Dendritic cell treated with granulocyte-macrophage colony-stimulating factor and Interleukin-4, amounts not matched to agents 40 ng/mL and 50 ng/mL, for 4 days (primary cell): ENCODE results near the gene GJB1.

Source experiments
- H3K27ac Mint-ChIP-seq: one replicate; pipeline ENCODE4 v1.8.0; 2022; ENCODE audit warnings: mild to moderate bottlenecking, mixed read lengths
- H3K27me3 Mint-ChIP-seq: one replicate; pipeline ENCODE4 v1.8.0; 2022; ENCODE audit warnings: mild to moderate bottlenecking, mixed read lengths
- H3K36me3 Mint-ChIP-seq: one replicate; pipeline ENCODE4 v1.8.0; 2022; ENCODE audit warnings: low read depth, mixed read lengths
- H3K4me1 Mint-ChIP-seq: one replicate; pipeline ENCODE4 v1.8.0; 2022; ENCODE audit warnings: low read depth, mixed read lengths
- H3K4me3 Mint-ChIP-seq: one replicate; pipeline ENCODE4 v1.8.0; 2022; ENCODE audit warnings: mild to moderate bottlenecking, moderate library complexity, mixed read lengths
- H3K9me3 Mint-ChIP-seq: one replicate; pipeline ENCODE4 v1.8.0; 2022; ENCODE audit warnings: mixed read lengths
- intact Hi-C: fragments of 100-400 bp; cut with micrococcal nuclease; formaldehyde crosslinking; loops from one replicate; pipeline ENCODE4 v1.15.0; 2022

GJB1 gene

GRCh38 chrX:71191248-71191647, 31.8 kb upstream of the GJB1 start:
- H3K36me3 Mint-ChIP-seq, result peaks cover 18% of the 10 kb centered on the region
- H3K4me3 Mint-ChIP-seq, result no peak overlapping the region
- no peaks in the 10 kb centered on the region for H3K27me3 Mint-ChIP-seq
- H3K9me3 Mint-ChIP-seq, result no peaks in the 10 kb centered on the region
- peak overlapping the region; percentile 20 for H3K27ac Mint-ChIP-seq
- intact Hi-C loops, result no loop called here
- H3K4me1 Mint-ChIP-seq, result peaks cover 28% of the 10 kb centered on the region

GRCh38 chrX:71195964-71196649, 26.9 kb upstream of the GJB1 start:
- intact Hi-C loops, result no loop called here
- no peaks in the 10 kb centered on the region for H3K27me3 Mint-ChIP-seq
- peaks cover 42% of the 10 kb centered on the region for H3K4me1 Mint-ChIP-seq
- peak overlapping the region; percentile 81 for H3K27ac Mint-ChIP-seq
- no peaks in the 10 kb centered on the region for H3K9me3 Mint-ChIP-seq
- H3K4me3 Mint-ChIP-seq, result peak overlapping the region; percentile 70
- peaks cover 2% of the 10 kb centered on the region for H3K36me3 Mint-ChIP-seq

- peak overlapping the region; percentile 93 for H3K27ac Mint-ChIP-seq
- H3K27me3 Mint-ChIP-seq, result no peaks in the 10 kb centered on the region
- peaks cover 29% of the 10 kb centered on the region for H3K4me1 Mint-ChIP-seq
- no peaks in the 10 kb centered on the region for H3K9me3 Mint-ChIP-seq
- intact Hi-C loops, result no loop called here
- H3K4me3 Mint-ChIP-seq, result peak overlapping the region; percentile 78
- H3K36me3 Mint-ChIP-seq, result no peaks in the 10 kb centered on the region
Observed at GRCh38 chrX:71198066-71198465, 25.0 kb upstream of the GJB1 start.

GRCh38 chrX:71199252-71200008, 23.6 kb upstream of the GJB1 start:
- H3K4me3 Mint-ChIP-seq, result no peak overlapping the region
- H3K36me3 Mint-ChIP-seq, result no peaks in the 10 kb centered on the region
- H3K27ac Mint-ChIP-seq, result no peak overlapping the region

GRCh38 chrX:71210816-71211215, 12.2 kb upstream of the GJB1 start:
- Mint-ChIP-seq H3K4me1 (peaks cover 6% of the 10 kb centered on the region), H3K4me3 (no peak overlapping the region), H3K27me3 (peaks cover 11% of the 10 kb centered on the region), H3K9me3 (no peaks in the 10 kb centered on the region), H3K36me3 (no peaks in the 10 kb centered on the region), H3K27ac (no peak overlapping the region)
- intact Hi-C loops, result no loop called here

More at GRCh38 chrX:71199252-71200008, 23.6 kb upstream of the GJB1 start:
- H3K27me3 Mint-ChIP-seq, result no peaks in the 10 kb centered on the region
- H3K4me1 Mint-ChIP-seq, result peaks cover 29% of the 10 kb centered on the region
- no peaks in the 10 kb centered on the region for H3K9me3 Mint-ChIP-seq
- intact Hi-C loops, result no loop called here

- H3K4me3 Mint-ChIP-seq, result no peak overlapping the region
- intact Hi-C loops, result no loop called here
- H3K4me1 Mint-ChIP-seq, result peaks cover 6% of the 10 kb centered on the region
- no peaks in the 10 kb centered on the region for H3K9me3 Mint-ChIP-seq
- peaks cover 16% of the 10 kb centered on the region for H3K27me3 Mint-ChIP-seq
- H3K36me3 Mint-ChIP-seq, result no peaks in the 10 kb centered on the region
- no peak overlapping the region for H3K27ac Mint-ChIP-seq
Observed at GRCh38 chrX:71212536-71212935, 10.5 kb upstream of the GJB1 start.

GRCh38 chrX:71214152-71214551, 8.9 kb upstream of the GJB1 start:
- H3K36me3 Mint-ChIP-seq, result no peaks in the 10 kb centered on the region
- H3K27me3 Mint-ChIP-seq, result peaks cover 14% of the 10 kb centered on the region
- H3K27ac Mint-ChIP-seq, result no peak overlapping the region
- no peak overlapping the region for H3K4me3 Mint-ChIP-seq
- peaks cover 6% of the 10 kb centered on the region for H3K4me1 Mint-ChIP-seq
- intact Hi-C loops, result no loop called here
- H3K9me3 Mint-ChIP-seq, result no peaks in the 10 kb centered on the region

GRCh38 chrX:71214604-71215337, 8.3 kb upstream of the GJB1 start:
- Mint-ChIP-seq H3K27ac (no peak overlapping the region), H3K4me1 (peaks cover 6% of the 10 kb centered on the region), H3K9me3 (no peaks in the 10 kb centered on the region), H3K4me3 (no peak overlapping the region), H3K27me3 (peaks cover 11% of the 10 kb centered on the region), H3K36me3 (no peaks in the 10 kb centered on the region)
- intact Hi-C loops, result no loop called here

- Mint-ChIP-seq H3K27me3 (peaks cover 11% of the 10 kb centered on the region), H3K27ac (no peak overlapping the region), H3K9me3 (no peaks in the 10 kb centered on the region), H3K4me1 (peaks cover 6% of the 10 kb centered on the region), H3K36me3 (no peaks in the 10 kb centered on the region), H3K4me3 (no peak overlapping the region)
- intact Hi-C loops, result no loop called here
Observed at GRCh38 chrX:71215338-71215912, 7.6 kb upstream of the GJB1 start.

GRCh38 chrX:71216485-71216884, 6.5 kb upstream of the GJB1 start:
- Mint-ChIP-seq H3K27ac (no peak overlapping the region), H3K36me3 (no peaks in the 10 kb centered on the region), H3K9me3 (no peaks in the 10 kb centered on the region), H3K4me3 (no peak overlapping the region), H3K4me1 (peaks cover 6% of the 10 kb centered on the region), H3K27me3 (peaks cover 9% of the 10 kb centered on the region)
- intact Hi-C loops, result no loop called here

GRCh38 chrX:71217298-71217697, 5.7 kb upstream of the GJB1 start:
- no peak overlapping the region for H3K4me3 Mint-ChIP-seq
- intact Hi-C loops, result no loop called here
- peaks cover 6% of the 10 kb centered on the region for H3K4me1 Mint-ChIP-seq
- no peaks in the 10 kb centered on the region for H3K36me3 Mint-ChIP-seq
- H3K27ac Mint-ChIP-seq, result no peak overlapping the region
- H3K9me3 Mint-ChIP-seq, result no peaks in the 10 kb centered on the region
- peaks cover 8% of the 10 kb centered on the region for H3K27me3 Mint-ChIP-seq

- peaks cover 20% of the 10 kb centered on the region for H3K4me1 Mint-ChIP-seq
- peaks cover 3% of the 10 kb centered on the region for H3K27me3 Mint-ChIP-seq
- intact Hi-C loops, result no loop called here
- H3K27ac Mint-ChIP-seq, result no peak overlapping the region
- H3K36me3 Mint-ChIP-seq, result no peaks in the 10 kb centered on the region
- H3K9me3 Mint-ChIP-seq, result no peaks in the 10 kb centered on the region
- no peak overlapping the region for H3K4me3 Mint-ChIP-seq
Observed at GRCh38 chrX:71221145-71221544, 1.9 kb upstream of the GJB1 start.

- intact Hi-C loops, result no loop called here
- Mint-ChIP-seq H3K36me3 (no peaks in the 10 kb centered on the region), H3K4me1 (peaks cover 31% of the 10 kb centered on the region), H3K27me3 (no peaks in the 10 kb centered on the region), H3K27ac (peak overlapping the region; percentile 58), H3K4me3 (no peak overlapping the region), H3K9me3 (no peaks in the 10 kb centered on the region)
Observed at GRCh38 chrX:71224098-71224708, 1.2 kb downstream of the GJB1 start.
